GM18517 (cell line): ENCODE measurements around the gene SYF2.
"Not testable (repeated sequence)": the region's sequence is repeated elsewhere in the genome, so short reads cannot be mapped to it uniquely, and the experiment has no call there.

Experiments
- ATAC-seq: cut with Tn5 transposase; IDR thresholded peaks from one replicate; pipeline ENCODE4 v1.9.1; 2021; ENCODE audit warnings: mild to moderate bottlenecking, moderate library complexity; ENCODE audit not compliant: unreplicated experiment

SYF2 gene

GRCh38 chr1:25246600-25247023, 14.3 kb upstream of the SYF2 start:
- no peak for ATAC-seq

DNA sequence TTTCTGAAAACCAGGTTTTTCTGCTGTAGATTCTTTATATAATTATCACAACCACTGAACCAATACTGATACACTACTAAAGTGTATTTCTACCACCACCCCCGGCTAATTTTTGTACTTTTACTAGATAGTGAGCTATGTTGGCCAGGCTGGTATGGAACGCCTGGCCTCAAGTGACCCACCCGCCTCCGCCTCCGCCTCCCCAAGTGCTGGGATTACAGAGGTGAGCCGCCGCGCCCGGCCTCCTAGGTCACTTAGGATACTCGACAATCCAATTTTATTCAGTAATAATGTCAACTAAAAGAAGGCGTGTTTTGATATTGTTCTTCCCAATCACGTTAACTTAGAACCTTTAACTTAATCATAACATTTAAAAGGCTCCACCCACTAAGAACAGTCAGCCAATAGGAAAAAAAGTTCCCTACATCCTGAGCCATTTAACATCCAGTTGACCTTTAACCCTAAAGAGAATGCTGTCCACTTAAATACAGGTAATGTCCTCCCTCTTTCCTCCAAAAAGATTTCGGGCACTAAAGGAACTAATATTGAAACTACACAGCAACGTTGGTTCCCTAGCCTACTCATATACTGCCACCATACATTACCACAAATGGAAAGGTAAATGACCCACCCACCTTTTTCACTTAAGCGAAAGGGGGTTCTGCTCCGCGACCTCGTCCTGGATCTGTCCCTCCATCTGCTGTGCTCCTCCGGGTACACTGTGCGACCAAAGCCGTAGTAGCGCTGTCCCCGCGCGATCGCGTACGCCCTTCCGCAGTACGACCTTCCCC, 13.7 kb upstream of the SYF2 start:
- ATAC-seq, result no peak

DNA sequence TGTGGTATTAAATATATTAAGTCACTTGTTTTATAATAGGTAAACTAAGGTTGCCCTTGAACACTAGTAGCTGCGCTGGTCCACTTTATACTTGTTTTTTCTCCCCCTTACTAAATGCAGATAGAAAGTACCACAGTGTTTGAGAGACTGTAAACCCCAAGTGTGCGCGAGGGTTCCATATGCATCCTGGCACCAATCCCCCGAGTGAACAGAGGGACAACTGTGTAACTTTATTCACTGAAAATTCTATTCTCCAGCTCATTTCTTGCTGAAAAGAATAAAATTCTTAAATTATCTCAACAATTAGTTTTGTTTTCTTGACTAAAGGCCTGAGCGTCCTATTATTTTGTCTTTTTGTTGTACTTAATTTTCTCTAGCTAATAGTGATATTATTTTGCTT, 13.1 kb upstream of the SYF2 start:
- no peak for ATAC-seq

DNA sequence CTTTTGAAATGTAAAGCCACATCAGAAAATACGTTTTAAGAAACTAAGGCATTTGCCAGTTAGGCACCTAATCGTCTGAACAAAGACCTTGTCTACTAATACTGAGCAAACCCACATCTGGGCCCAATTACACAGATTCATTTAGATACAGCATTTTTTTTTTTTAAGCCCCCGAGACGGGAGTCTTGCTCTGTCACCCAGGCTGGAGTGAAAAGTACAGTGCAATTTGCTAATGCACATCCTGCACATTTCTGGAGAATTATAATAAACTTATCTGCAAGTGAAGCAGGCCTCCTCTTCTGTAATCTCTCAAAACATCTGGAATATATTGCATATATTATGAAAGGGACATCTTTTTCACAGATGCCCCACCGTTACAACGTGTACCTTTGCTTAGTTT, 11.6 kb upstream of the SYF2 start:
- no peak for ATAC-seq

DNA sequence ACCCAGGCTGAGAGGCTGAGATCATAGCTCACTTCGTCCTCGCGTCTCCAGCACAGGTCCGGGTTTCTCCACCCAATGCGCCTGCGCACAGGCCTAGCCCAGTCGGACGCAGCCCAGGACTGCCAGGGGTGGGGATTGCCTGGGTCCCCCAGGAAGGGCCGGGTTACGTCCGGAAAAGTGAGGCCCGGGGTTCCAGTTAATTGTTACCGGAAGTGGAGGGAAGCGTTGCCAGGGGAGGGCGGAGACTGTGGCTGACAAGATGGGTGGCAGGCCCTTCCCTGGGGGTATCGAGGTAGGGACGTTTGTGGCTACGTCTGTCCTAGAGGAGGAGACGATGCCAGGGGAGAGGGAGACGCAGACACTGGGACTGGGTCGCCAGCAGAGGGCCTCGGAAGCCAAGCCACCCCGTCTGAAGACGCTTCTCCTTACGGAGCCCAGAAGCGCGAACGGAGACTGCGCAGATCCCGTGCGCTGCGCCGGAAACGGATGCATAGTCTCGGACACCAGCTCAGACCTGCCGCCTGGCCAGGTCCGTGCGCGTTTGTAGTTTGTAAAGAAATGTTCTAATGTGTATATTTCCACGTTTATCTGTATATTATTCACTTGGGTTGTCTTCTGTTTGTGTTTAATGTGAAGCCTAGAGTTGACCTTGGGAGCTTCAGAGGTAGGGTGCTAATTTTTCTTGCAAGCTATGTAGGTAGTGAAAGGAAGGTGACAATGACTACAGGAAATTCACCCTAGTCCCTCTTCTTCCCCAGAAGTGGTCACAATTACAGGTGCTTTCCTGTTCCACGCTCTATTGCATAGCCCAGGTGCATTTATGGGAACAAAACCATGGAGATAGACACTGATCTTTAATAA, 7.6 kb upstream of the SYF2 start:
- ATAC-seq, result peak; percentile 70

- no peak for ATAC-seq
Observed at GRCh38 chr1:25238046-25238445, 5.7 kb upstream of the SYF2 start.

GRCh38 chr1:25236261-25236660, 4.0 kb upstream of the SYF2 start:
- ATAC-seq, result not testable (repeated sequence)

GRCh38 chr1:25235411-25235810, 3.1 kb upstream of the SYF2 start:
- not testable (repeated sequence) for ATAC-seq

DNA sequence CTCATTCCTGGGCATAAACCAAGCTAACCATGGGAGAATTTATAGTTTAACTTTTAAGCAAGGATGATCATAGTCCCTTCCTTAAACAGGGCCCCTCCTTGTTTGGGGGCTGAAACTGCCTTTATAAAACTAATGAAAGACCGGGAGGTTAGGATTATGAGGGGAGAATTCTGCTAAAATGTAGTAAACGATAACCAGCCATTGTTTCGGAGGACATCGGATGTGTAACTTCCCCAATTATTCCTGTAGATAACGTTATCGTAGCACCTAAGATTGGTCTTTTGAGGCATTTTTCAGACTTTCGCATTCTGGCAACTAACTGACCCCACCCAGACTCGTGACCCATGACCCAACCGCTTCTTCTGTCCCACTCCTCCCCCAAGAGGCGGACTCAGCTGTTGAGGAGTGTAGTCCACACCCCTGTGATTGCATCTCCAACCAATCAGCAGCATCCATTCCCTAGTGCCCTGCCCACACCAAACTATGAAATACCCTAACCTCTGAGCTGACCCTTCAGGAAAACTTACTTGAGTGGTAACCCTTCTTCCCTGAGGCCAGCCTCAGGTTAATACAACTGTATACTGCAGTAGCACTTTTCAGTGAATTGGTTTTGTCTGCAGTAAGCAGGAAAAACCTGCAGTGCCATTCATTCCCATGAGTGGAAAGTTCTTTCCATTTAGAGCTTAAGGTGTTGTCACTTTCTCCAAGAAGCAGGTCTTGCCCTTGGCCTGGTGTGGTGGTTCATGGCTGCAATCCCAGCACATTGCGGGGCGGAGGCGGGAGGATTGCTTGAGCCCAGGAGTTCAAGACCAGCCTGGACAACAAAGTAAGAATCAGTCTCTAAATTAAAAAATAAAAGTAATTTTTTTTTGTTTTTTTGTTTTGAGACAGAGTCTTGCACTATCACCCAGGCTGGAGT, 823 bp upstream of the SYF2 start:
- ATAC-seq, result no peak

- ATAC-seq, result no peak
Observed at GRCh38 chr1:25223471-25223870, 8.8 kb downstream of the SYF2 start.

- ATAC-seq, result no peak
Observed at GRCh38 chr1:25222606-25223005, 9.7 kb downstream of the SYF2 start.

DNA sequence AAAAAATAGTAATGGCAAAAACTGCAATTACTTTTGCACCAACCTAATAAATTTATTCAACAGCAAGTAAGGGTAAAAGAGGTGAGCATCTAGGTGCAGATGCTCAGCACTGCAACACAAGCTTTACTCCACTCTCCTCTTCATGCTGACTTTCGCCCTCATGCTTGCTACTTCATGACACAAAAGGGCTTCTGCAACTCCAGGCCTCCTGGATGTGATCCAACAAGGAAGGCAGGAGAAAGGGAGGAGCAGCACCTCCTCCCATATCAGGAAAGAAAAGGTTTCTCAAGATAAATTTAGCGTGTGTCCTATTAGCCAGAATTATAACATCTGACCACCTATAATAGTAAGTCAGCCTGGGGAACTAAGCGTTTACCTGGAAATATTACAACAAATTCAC, 11.6 kb downstream of the SYF2 start:
- ATAC-seq, result no peak

DNA sequence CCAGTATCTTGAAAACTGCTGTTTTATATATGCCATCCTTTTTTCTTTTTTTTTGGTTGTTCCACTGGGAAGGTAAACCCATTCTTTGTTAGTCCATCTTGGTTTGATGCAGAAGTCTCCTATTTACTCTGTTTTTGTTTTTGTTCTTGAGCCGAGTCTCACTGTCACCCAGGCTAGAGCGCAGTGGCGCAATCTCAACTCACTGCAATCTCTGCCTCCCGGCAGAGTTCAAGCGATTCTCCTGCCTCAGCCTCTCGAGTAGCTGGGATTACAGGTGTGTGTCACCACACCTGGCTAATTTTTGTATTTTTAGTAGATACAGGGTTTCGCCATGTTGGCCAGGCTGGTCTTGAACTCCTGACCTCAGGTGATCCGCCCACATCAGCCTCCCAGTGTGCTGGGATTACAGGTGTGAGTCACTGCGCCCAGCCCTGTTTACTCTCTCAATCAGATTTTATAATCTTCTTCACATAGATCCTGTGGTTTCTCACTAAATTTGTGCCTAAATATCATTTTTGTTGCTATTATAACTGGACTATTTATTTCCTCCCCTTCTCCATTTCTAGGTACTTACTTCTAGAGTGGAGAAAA, 12.5 kb downstream of the SYF2 start:
- no peak for ATAC-seq

DNA sequence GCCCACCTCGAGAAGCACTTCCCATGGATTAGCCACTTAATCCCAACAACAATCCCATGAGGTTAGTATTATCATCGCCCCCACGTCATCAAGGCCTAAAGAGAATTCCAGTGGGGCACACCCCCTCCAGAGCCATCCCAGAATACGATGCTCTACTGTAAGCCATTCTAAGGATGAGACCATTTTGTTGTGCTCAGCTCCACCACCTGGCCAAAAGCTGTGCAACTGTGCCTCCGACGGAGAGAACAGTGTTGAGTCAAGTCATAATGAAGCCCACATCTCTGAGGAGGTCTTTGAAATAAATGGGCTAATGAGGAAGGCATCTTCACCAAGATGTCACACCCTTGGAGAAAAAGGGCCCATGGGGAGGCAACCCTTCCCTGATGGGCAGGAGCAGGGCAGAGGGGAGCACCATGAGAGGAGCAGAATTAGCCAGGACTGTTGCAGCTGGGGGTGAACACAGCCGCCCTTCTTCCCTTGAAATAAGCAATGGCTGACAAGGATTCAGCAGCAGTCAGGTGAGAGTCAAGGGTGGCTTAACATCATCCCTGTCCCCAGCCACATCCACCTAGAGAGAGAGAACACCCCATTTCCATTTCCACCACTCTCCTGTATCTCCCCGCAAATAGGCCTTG, 14.6 kb downstream of the SYF2 start:
- no peak for ATAC-seq

DNA sequence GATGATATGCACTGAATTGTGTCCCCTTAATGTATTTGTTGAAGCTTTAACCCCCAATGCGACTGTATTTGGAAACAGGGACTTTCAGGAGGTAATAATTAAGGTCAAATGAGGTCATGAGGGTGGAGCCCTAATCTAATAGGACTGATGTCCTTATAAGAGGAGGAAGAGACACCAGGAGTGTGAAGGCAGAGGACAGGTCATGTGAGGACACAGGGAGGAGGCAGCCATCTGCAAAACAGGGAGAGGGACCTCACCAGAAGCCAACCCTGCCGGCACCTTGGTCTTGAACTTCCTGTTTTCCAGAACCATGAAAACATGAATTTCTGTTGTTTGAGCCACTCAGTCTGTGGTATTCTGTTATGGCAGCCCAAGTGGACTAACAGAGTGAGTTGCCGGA, 15.3 kb downstream of the SYF2 start:
- ATAC-seq, result no peak

- no peak for ATAC-seq
Observed at GRCh38 chr1:25216123-25216522, 16.2 kb downstream of the SYF2 start.

GRCh38 chr1:25212725-25213124, 19.6 kb downstream of the SYF2 start:
- no peak for ATAC-seq

DNA sequence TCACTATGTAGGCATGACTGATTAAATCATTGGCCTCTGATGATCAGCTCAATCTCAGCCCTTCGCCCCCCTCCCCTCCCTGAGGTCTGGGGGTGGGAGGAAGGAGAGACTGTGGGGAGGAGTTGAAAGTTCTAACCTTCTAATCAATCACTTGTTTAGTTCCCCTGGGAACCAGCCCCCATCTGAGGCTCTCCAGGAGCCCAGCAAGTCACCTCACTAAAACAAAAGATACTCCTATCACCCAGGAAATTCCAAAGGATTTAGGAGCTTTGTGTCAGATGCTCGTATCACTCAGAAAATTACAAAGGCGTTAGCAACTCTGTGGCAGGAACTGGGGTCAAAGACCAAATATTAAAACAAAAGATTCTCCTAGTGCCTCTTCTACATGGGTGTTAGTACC, 21.6 kb downstream of the SYF2 start:
- no peak for ATAC-seq

DNA sequence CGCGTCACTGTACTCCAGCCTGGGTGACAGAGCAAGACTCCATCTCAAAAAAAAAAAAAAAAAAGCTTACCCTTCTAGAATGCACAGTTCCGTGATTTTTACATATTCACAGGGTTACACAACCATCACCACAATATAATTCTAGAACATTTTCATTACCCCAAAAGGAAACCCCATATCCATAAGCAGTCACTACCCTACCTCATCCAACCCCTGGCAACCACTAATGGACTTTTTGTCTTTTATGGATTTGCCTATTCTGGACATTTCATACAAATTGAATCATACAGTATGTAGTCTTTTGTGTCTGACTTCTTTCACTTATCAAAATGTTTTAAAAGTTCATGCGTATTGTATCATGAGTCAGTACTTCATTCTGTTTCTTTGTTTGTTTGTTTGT, 22.8 kb downstream of the SYF2 start:
- no peak for ATAC-seq

DNA sequence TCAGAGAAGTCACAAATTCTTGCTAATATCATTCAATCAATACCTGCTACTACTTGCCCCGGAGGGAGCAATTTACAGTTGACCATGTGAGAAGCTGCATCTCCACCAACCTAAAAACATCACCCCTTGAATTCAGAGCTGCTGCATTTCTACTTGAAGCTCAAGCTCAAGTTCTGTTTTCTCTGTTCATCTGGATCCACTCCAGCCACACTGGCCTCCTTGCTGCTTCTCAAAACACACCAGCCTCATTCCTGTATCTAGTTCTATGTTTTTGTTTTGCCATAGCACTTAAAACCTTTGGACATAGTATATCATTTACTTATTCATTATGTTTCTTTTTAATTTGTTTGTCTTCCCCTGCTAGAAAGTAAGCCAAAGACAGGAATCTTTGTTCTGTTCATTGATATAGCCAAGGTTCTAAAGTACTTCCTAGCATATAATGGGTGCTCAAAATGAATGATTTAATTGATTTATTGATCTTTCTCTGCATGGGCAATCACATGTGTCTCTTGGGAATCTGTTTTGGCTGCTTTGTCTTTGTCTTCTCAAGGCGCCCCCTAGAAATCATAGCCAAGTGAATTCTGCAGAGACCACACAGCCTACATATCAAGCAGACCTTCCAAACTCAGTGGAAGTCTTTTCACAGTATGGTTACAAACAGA, 23.6 kb downstream of the SYF2 start:
- no peak for ATAC-seq
